ENCODE data around the gene ANKRD65.

Gene ANKRD65

DNA sequence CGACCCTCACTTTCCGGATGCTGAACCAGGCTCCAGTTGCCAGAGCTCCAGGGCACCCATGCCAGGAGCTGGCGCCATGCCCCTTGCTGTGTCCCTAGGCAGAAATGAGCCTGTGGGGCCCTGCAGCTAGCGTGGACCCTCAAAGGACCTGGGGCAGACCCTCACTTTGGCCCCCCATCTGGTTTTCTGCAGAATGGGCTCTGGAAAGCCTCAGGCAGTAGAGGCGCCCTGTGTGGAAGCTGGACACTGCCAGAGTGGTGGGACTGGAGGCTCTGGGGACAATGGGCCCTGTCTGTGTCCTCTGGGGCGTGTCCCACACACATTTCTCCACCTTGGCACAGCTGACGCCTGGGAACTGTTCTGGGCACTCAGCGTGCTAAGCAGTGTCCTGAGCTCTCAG, 39.8 kb downstream of the ANKRD65 start:
- Histone ChIP-seq H3K36me3 (peaks cover 13% of the 10 kb centered on the region), H3K4me1 (no peaks in the 10 kb centered on the region), H3K9me3 (no peaks in the 10 kb centered on the region), H3K4me3 (ENCODE audit: low read depth, low read length) (no peak overlapping the region), H3K27me3 (no peaks in the 10 kb centered on the region)
- TF ChIP-seq, protein P1, sequence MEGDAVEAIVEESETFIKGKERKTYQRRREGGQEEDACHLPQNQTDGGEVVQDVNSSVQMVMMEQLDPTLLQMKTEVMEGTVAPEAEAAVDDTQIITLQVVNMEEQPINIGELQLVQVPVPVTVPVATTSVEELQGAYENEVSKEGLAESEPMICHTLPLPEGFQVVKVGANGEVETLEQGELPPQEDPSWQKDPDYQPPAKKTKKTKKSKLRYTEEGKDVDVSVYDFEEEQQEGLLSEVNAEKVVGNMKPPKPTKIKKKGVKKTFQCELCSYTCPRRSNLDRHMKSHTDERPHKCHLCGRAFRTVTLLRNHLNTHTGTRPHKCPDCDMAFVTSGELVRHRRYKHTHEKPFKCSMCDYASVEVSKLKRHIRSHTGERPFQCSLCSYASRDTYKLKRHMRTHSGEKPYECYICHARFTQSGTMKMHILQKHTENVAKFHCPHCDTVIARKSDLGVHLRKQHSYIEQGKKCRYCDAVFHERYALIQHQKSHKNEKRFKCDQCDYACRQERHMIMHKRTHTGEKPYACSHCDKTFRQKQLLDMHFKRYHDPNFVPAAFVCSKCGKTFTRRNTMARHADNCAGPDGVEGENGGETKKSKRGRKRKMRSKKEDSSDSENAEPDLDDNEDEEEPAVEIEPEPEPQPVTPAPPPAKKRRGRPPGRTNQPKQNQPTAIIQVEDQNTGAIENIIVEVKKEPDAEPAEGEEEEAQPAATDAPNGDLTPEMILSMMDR (IDR thresholded peaks at IDR 0.05; ENCODE audit: low read depth, low read length): no peak
- DNase-seq: no peak

DNA sequence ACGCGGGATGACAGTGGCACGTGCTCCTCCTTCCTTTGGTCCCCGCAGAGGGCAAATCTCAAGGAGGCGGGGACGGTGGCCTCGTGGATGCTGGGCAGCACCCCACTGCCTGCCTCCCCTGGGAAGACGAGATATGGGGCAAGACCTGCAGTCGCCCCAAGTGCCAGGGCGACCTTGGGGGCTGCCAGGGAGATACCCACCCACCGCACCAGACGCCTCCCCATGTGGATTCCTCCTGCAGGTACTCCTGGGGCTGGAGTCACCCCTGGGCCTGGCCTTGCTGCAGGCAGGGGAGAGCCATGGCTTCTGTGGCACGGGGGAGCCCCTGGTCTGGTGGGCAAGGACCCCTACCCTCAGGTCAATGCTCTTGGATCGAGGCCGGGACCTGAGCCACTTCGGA, 40.2 kb downstream of the ANKRD65 start:
- TF ChIP-seq, protein P1 (IDR thresholded peaks at IDR 0.05; ENCODE audit: low read depth, low read length): no peak
- H3K9me3 ChIP-seq: no peaks in the 10 kb centered on the region

DNA sequence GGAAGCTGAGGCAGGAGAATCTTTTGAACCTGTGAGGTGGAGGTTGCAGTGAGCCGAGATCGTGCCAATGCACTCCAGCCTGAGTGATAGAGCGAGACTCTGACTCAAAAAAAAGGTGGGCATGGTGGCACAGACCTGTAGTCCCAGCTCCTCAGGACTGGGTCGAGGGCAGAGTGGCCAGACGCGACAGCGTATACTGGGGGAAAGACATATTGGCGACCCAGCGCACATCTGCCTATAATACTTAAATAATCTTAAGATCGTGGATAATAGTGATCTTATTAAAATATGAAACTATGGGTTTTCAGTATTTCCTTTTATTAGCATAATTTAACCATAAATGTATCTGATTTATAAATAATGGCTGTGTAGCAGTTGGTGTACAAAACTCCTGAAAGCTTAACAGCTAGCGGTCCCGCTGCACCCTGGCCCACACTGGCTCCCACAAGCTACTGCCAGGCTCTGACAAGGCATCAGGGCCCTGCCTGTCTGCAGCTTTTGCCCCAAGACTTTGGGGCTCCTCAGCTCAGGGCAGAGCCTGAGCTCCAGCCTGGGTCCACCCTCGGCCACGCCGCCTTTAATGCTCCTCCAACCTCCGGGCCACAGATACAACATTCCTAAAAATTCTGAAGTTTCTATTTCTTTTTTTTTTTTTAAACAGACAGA, 43.4 kb downstream of the ANKRD65 start:
- TF ChIP-seq, protein P1 (IDR thresholded peaks at IDR 0.05; ENCODE audit: low read depth, low read length): no peak
- H3K36me3 ChIP-seq: peaks cover 15% of the 10 kb centered on the region
- no peaks in the 10 kb centered on the region for H3K27me3 ChIP-seq
- DNase-seq: no peak
- H3K4me1 ChIP-seq: no peaks in the 10 kb centered on the region; the same call in 1 of the 2 replicates
- no peaks in the 10 kb centered on the region for H3K9me3 ChIP-seq
- no peak overlapping the region for H3K4me3 ChIP-seq (ENCODE audit: low read depth, low read length)

More for the DNA sequence above, 40.2 kb downstream of the ANKRD65 start:
- no peak for DNase-seq
- Histone ChIP-seq H3K36me3 (peaks cover 9% of the 10 kb centered on the region), H3K4me1 (no peaks in the 10 kb centered on the region), H3K27me3 (no peaks in the 10 kb centered on the region), H3K4me3 (ENCODE audit: low read depth, low read length) (no peak overlapping the region)

DNA sequence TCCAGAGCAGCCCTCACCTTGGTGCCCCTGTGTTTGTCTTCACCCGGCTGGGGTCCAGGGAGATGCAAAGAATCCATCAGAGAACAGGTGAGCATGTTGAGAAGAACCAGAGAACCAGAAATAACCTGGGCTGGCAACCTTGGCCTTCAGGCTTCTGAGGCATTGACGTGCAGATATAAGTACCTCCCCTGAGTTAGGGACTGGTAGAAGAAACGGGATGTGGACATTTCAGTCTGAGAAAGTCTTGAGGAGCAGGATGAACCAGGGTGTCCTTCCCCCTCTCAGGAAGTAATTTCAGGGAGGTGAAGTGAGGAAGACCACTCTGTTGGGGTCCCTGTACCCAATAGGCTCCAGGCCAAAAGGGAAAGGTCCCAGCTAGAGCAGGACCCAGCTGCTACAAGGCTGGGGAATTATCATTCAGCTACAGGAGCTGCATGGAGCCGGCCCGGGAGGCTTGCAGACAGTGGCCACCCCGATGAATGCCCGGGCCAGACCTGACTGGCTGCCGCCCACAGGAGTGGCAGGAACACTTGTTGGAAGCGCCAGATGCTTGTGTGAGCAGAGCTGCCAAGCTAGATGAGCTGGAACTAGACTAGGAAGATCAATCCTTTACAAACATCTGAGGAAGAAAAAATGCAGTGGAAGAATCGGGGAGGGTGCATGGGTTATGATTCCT, 44.4 kb downstream of the ANKRD65 start:
- Histone ChIP-seq H3K4me3 (ENCODE audit: low read depth, low read length) (no peak overlapping the region), H3K27me3 (no peaks in the 10 kb centered on the region), H3K36me3 (peaks cover 24% of the 10 kb centered on the region), H3K4me1 (peaks cover 2% of the 10 kb centered on the region; the same call in 1 of the 2 replicates), H3K9me3 (no peaks in the 10 kb centered on the region)
- TF ChIP-seq, protein P1 (IDR thresholded peaks at IDR 0.05; ENCODE audit: low read depth, low read length): no peak
- no peak for DNase-seq

DNA sequence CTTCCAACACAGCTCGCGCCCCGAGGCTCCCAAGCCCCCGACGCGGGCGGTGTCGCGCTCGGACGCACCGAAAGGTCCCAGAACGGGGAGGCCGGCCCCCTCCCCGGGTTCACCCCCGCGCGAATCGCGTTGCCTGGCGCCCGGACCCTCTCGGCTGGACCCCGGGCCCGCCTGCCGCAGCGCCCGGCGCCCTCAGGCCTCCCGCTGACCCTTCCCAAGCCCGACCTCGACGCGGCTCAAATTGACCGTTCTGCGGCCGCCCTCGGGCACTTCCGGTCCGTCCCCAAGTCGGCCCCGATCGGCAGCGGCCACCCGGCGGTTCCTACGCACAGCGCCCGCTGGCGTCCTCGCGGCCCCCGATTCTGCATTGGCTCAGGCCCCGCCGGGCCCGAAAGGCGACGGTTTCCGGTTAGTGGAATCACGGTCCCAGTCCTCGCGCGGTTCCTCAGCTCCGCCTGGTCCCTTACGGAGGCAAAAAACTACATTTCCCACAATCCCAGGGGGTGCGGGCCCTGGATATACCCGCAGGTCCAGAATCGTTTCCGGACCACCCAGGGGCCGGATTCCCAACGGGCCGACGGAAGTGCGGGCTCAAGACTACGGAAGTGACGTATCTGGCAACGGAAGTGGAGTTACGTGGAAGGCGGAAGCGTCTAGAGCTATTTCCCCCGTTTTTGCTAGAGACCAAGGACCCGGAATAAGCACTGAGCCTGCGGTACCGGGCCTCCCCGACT, 46.0 kb downstream of the ANKRD65 start, which contains the start of gene AURKAIP1:
AURKAIP1 (minus strand) TSS at position 279 of the 734 bp plus-strand sequence. CDS start 451 bp downstream, outside the sequence.
- peaks cover 28% of the 10 kb centered on the region for H3K36me3 ChIP-seq
- no peaks in the 10 kb centered on the region for H3K27me3 ChIP-seq
- H3K4me1 ChIP-seq: peaks cover 3% of the 10 kb centered on the region; the same call in 1 of the 2 replicates
- no peaks in the 10 kb centered on the region for H3K9me3 ChIP-seq
- TF ChIP-seq, protein P1 (IDR thresholded peaks at IDR 0.05; ENCODE audit: low read depth, low read length): peak; percentile 46
- H3K4me3 ChIP-seq (ENCODE audit: low read depth, low read length): peak within 1 kb of the TSS; percentile 82
- DNase-seq: peak; percentile 99
